IPS-18c (cell line): Measurements from ENCODE around the gene SDCBP2.

ENCODE experiments used
- H3K4me3 ChIP-seq: 2 replicates; pipeline ENCODE4 v1.7.0; 2013; ENCODE audit warnings: low read depth, mild to moderate bottlenecking, low read length, moderate library complexity; ENCODE audit not compliant: insufficient read depth
- H3K9me3 ChIP-seq: one replicate; pipeline ENCODE4 v1.6.1; 2013; ENCODE audit warnings: mild to moderate bottlenecking, low read length, moderate library complexity; ENCODE audit not compliant: control insufficient read depth, insufficient read depth

The SDCBP2 gene

GRCh38 chr20:1275919-1276318, 53.0 kb downstream of the SDCBP2 start:
- H3K4me3 ChIP-seq, result no peak overlapping the region
- no peaks in the 10 kb centered on the region for H3K9me3 ChIP-seq

- Histone ChIP-seq H3K4me3 (no peak overlapping the region), H3K9me3 (no peaks in the 10 kb centered on the region)
Observed at GRCh38 chr20:1274485-1275311, 54.2 kb downstream of the SDCBP2 start.

GRCh38 chr20:1273366-1273765, 55.6 kb downstream of the SDCBP2 start:
- Histone ChIP-seq H3K9me3 (no peaks in the 10 kb centered on the region), H3K4me3 (no peak overlapping the region)

GRCh38 chr20:1272368-1273100, 56.4 kb downstream of the SDCBP2 start:
- H3K9me3 ChIP-seq, result no peaks in the 10 kb centered on the region

GRCh38 chr20:1269850-1270249, 59.1 kb downstream of the SDCBP2 start:
- Histone ChIP-seq H3K9me3 (no peaks in the 10 kb centered on the region), H3K4me3 (no peak overlapping the region)

More at GRCh38 chr20:1272368-1273100, 56.4 kb downstream of the SDCBP2 start:
- no peak overlapping the region for H3K4me3 ChIP-seq

- Histone ChIP-seq H3K4me3 (no peak overlapping the region), H3K9me3 (no peaks in the 10 kb centered on the region)
Observed at GRCh38 chr20:1269235-1269634, 59.7 kb downstream of the SDCBP2 start.

- Histone ChIP-seq H3K9me3 (no peaks in the 10 kb centered on the region), H3K4me3 (no peak overlapping the region)
Observed at GRCh38 chr20:1267809-1268374, 61.0 kb downstream of the SDCBP2 start.

- Histone ChIP-seq H3K4me3 (peak overlapping the region; percentile 64; the same call in 1 of the 2 replicates), H3K9me3 (no peaks in the 10 kb centered on the region)
Observed at GRCh38 chr20:1267161-1267560, 61.8 kb downstream of the SDCBP2 start.

- H3K4me3 ChIP-seq, result peak within 1 kb of the TSS; percentile 64
- no peaks in the 10 kb centered on the region for H3K9me3 ChIP-seq
Observed at GRCh38 chr20:1266167-1266973, 62.6 kb downstream of the SDCBP2 start, which contains the start of gene SNPH. Gene SNPH, plus strand, starts transcription at chr20:1266294. Its CDS starts 29,946 bp downstream, at chr20:1296240.

GRCh38 chr20:1265916-1266166, 63.1 kb downstream of the SDCBP2 start:
- no peaks in the 10 kb centered on the region for H3K9me3 ChIP-seq
- peak overlapping the region; percentile 64 for H3K4me3 ChIP-seq

- Histone ChIP-seq H3K9me3 (no peaks in the 10 kb centered on the region), H3K4me3 (peak overlapping the region; percentile 64)
Observed at GRCh38 chr20:1265226-1265915, 63.6 kb downstream of the SDCBP2 start.

GRCh38 chr20:1264727-1265126, 64.2 kb downstream of the SDCBP2 start:
- Histone ChIP-seq H3K4me3 (no peak overlapping the region), H3K9me3 (no peaks in the 10 kb centered on the region)

GRCh38 chr20:1263853-1264252, 65.1 kb downstream of the SDCBP2 start:
- Histone ChIP-seq H3K9me3 (no peaks in the 10 kb centered on the region), H3K4me3 (no peak overlapping the region)
